Spleen (tissue), 7 donors: ENCODE data around the gene KIAA1217.

ENCODE experiments used
- CTCF ChIP-seq, 11 experiments: fragments of 200-600 bp in 7 of 11; fragments of 450-650 bp in 4 of 11; sonication (generic) in 4 of 11; IDR thresholded peaks in 8 of 11; conservative IDR thresholded peaks in 3 of 11; 1 replicate in 7 of 11; 2 replicates in 4 of 11; pipeline versions ENCODE4 v1.4.0 to v1.8.0; 2016 to 2021; ENCODE audit warnings: antibody characterized with exemption in 11 of 11, inconsistent platforms in 4 of 11, mild to moderate bottlenecking in 1 of 11
- POLR2A ChIP-seq, 3 donors: fragments of 450-650 bp; IDR thresholded peaks; one replicate each; pipeline ENCODE4 v1.5.1; 2017; ENCODE audit warnings: antibody characterized with exemption in 3 of 3, mild to moderate bottlenecking in 1 of 3
- POLR2AphosphoS5 ChIP-seq, 3 donors: sonication (generic); formaldehyde crosslinking; IDR thresholded peaks; one replicate each; pipeline ENCODE4 v1.5.1; 2017; ENCODE audit warnings: antibody characterized with exemption in 3 of 3
- donor health status: DM: no; HTN: no; CAD: no; lungs with moderate emphysema.
- donor health status: DM: no; HTN: no; CAD: no.
- donor health status: DM: no; HTN: no; CAD: no.

DNA sequence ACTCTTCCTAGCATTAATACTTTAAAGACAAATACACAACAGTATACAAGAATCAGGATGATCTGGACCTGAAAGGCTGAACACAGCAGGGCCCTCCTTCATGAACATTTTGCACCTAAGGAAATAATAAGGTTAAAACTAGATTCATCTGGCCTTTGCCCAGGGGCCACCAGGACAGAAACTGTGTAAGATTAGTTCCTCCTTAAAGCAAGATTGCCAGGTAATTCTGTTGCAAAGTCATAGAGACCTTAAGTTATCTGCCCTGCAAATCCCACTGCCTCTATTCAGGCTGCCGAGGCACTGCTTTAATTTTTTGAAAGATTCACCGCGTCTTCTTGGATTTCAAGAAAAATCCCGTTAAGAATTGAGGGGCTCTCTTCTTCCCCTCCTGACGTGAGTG is 1.6 kb upstream of the KIAA1217 start:
- no peak for TF ChIP-seq POLR2AphosphoS5 (IDR thresholded peaks at IDR 0.05)
- no peak for TF ChIP-seq CTCF (IDR thresholded peaks at IDR 0.05 in 8 of 11, conservative IDR thresholded peaks at IDR 0.05 in 3 of 11)
- no peak for TF ChIP-seq POLR2A (IDR thresholded peaks at IDR 0.05)
